Bronchus fibroblast of lung (primary cell): Measurements from ENCODE around the gene GNL1. TPM values are rescaled to one million over a fixed set of nuclear protein-coding genes. Genes with fewer than 3 reads are reported as not detected.

Experiments
- total RNA-seq: library from RNA; depleted of rRNA; stranded (reverse); fragments of >200 nt; gene quantifications from 2 replicates; pipeline ENCODE4 v1.2.3, GENCODE V29; 2015

Gene GNL1
- total RNA-seq: 28.7 and 42.5 TPM in 2 replicates

GRCh38 chr6:30556066-30556905 is at the start of gene GNL1:
GNL1 (minus strand) TSS chr6:30556489; CDS start chr6:30556203, 286 bp downstream.

GRCh38 chr6:30571075-30571761 is 14.9 kb upstream of the GNL1 start, which contains the start of gene ABCF1:
ABCF1 (plus strand) TSS chr6:30571442; CDS start chr6:30571488, 46 bp downstream.

GRCh38 chr6:30556906-30557682 is 805 bp upstream of the GNL1 start, which contains the start of gene PRR3:
PRR3 (plus strand) TSS chr6:30557295; CDS start chr6:30557345, 50 bp downstream.

Other genes with a start within 250 kb of the GNL1 start
- 7.4 and 8.2 TPM in 2 replicates for gene TRIM39, start 229.6 kb downstream of the GNL1 start, total RNA-seq
- gene RPP21, start 211.3 kb downstream of the GNL1 start, total RNA-seq: 85.0 and 96.0 TPM in 2 replicates
- gene HLA-E, start 67.0 kb downstream of the GNL1 start, total RNA-seq: 92.2 and 93.1 TPM in 2 replicates
- 11.6 and 12.9 TPM in 2 replicates for gene PRR3, start 806 bp upstream of the GNL1 start, total RNA-seq
- 31.1 and 34.2 TPM in 2 replicates for gene ABCF1, start 15.0 kb upstream of the GNL1 start, total RNA-seq
- gene PPP1R10, start 60.8 kb upstream of the GNL1 start, total RNA-seq: 19.8 and 24.0 TPM in 2 replicates
- 65.1 and 70.5 TPM in 2 replicates for gene MRPS18B, start 61.4 kb upstream of the GNL1 start, total RNA-seq
- gene ATAT1, start 70.4 kb upstream of the GNL1 start, total RNA-seq: 4.5 and 6.4 TPM in 2 replicates
- gene C6orf136, start 90.6 kb upstream of the GNL1 start, total RNA-seq: 6.8 and 8.7 TPM in 2 replicates
- 25.1 and 29.6 TPM in 2 replicates for gene DHX16, start 116.5 kb upstream of the GNL1 start, total RNA-seq
- 58.6 and 62.5 TPM in 2 replicates for gene PPP1R18, start 130.2 kb upstream of the GNL1 start, total RNA-seq
- gene NRM, start 134.5 kb upstream of the GNL1 start, total RNA-seq: 21.0 and 24.1 TPM in 2 replicates
- gene MDC1, start 160.8 kb upstream of the GNL1 start, total RNA-seq: 9.8 and 11.6 TPM in 2 replicates
- gene TUBB, start 163.9 kb upstream of the GNL1 start, total RNA-seq: 2,052 and 2,194 TPM in 2 replicates
- gene FLOT1, start 186.2 kb upstream of the GNL1 start, total RNA-seq: 178 and 180 TPM in 2 replicates
- 56.9 and 75.8 TPM in 2 replicates for gene IER3, start 188.1 kb upstream of the GNL1 start, total RNA-seq